Tibial artery (tissue), 4 donors: Measurements from ENCODE around the gene WFS1.
A peak's percentile ranks its signal among the peaks of the same experiment; 100 is the strongest.

Source experiments
- DNase-seq, 2 donors: peaks; one replicate each; pipeline ENCODE4 v3.0.0-alpha.2; 2019
- H3K27ac ChIP-seq, 2 donors: fragments of 200-600 bp; sonication (generic) in 1 of 2; 1 replicate in 1 of 2; 2 replicates in 1 of 2; pipeline ENCODE4 v1.5.1; 2018 to 2019; ENCODE audit warnings: mild to moderate bottlenecking in 1 of 2
- H3K27me3 ChIP-seq, 2 donors: fragments of 200-600 bp; sonication (generic) in 1 of 2; one replicate each; pipeline versions ENCODE4 v1.5.1 to v1.6.0; 2016 to 2019
- H3K36me3 ChIP-seq, 3 donors: fragments of 200-600 bp; sonication (generic) in 2 of 3; one replicate each; pipeline ENCODE4 v1.5.1; 2016 to 2019; ENCODE audit warnings: mild to moderate bottlenecking in 2 of 3
- H3K4me1 ChIP-seq, 4 donors: fragments of 200-600 bp; sonication (generic) in 2 of 4; 1 replicate in 3 of 4; 2 replicates in 1 of 4; pipeline ENCODE4 v1.5.1; 2016 to 2019
- H3K4me3 ChIP-seq, 2 donors: fragments of 200-600 bp; sonication (generic) in 1 of 2; 1 replicate in 1 of 2; 2 replicates in 1 of 2; pipeline ENCODE4 v1.5.1; 2018 to 2019; ENCODE audit warnings: mild to moderate bottlenecking in 2 of 2
- H3K9me3 ChIP-seq, 3 donors: fragments of 200-600 bp; sonication (generic) in 1 of 3; one replicate each; pipeline ENCODE4 v1.5.1; 2016 to 2019
- intact Hi-C: fragments of 100-400 bp; cut with DNase I; formaldehyde crosslinking; loops from one replicate; pipeline ENCODE4 v1.15.0; 2023; ENCODE audit warnings: low total_unique reads
- TF ChIP-seq, protein P1 (sequence below), 2 experiments: fragments of 200-600 bp in 1 of 2; fragments of 450-650 bp in 1 of 2; IDR thresholded peaks; one replicate each; pipeline ENCODE4 v1.5.1; 2017 to 2019; ENCODE audit warnings: antibody characterized with exemption in 2 of 2, mild to moderate bottlenecking in 1 of 2, moderate library complexity in 1 of 2

The WFS1 gene

DNA sequence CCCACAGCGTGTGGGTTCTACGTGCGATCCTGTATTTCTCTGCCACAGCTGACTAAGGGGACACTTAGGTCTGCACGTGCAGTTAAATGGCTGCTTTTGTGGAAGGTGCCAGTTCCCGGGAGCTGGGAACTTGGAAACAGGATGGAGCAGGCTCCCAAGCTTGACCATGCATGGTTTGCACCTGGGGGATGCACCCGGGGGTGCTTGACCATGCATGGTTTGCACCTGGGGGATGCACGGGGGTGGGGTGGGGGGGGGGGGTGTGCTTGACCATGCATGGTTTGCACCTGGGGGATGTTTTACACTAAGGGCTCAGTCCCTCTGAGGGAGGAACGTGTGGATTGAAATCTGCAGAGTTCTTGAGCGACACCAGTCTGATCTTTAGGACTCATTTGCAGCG is 5.7 kb downstream of the WFS1 start:
- Histone ChIP-seq H3K27me3 (no peaks in the 10 kb centered on the region), H3K4me3 (no peak overlapping the region), H3K4me1 (peaks cover 0 to 91% (median 72%) of the 10 kb centered on the region in 4 donors), H3K27ac (peak overlapping the region; percentile 80 to 89), H3K36me3 (peaks cover 25 to 32% (median 29%) of the 10 kb centered on the region in 3 donors), H3K9me3 (no peaks in the 10 kb centered on the region)
- no peak for DNase-seq
- intact Hi-C loops, result no loop called here
- TF ChIP-seq, protein P1, sequence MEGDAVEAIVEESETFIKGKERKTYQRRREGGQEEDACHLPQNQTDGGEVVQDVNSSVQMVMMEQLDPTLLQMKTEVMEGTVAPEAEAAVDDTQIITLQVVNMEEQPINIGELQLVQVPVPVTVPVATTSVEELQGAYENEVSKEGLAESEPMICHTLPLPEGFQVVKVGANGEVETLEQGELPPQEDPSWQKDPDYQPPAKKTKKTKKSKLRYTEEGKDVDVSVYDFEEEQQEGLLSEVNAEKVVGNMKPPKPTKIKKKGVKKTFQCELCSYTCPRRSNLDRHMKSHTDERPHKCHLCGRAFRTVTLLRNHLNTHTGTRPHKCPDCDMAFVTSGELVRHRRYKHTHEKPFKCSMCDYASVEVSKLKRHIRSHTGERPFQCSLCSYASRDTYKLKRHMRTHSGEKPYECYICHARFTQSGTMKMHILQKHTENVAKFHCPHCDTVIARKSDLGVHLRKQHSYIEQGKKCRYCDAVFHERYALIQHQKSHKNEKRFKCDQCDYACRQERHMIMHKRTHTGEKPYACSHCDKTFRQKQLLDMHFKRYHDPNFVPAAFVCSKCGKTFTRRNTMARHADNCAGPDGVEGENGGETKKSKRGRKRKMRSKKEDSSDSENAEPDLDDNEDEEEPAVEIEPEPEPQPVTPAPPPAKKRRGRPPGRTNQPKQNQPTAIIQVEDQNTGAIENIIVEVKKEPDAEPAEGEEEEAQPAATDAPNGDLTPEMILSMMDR (IDR thresholded peaks at IDR 0.05), result no peak

DNA sequence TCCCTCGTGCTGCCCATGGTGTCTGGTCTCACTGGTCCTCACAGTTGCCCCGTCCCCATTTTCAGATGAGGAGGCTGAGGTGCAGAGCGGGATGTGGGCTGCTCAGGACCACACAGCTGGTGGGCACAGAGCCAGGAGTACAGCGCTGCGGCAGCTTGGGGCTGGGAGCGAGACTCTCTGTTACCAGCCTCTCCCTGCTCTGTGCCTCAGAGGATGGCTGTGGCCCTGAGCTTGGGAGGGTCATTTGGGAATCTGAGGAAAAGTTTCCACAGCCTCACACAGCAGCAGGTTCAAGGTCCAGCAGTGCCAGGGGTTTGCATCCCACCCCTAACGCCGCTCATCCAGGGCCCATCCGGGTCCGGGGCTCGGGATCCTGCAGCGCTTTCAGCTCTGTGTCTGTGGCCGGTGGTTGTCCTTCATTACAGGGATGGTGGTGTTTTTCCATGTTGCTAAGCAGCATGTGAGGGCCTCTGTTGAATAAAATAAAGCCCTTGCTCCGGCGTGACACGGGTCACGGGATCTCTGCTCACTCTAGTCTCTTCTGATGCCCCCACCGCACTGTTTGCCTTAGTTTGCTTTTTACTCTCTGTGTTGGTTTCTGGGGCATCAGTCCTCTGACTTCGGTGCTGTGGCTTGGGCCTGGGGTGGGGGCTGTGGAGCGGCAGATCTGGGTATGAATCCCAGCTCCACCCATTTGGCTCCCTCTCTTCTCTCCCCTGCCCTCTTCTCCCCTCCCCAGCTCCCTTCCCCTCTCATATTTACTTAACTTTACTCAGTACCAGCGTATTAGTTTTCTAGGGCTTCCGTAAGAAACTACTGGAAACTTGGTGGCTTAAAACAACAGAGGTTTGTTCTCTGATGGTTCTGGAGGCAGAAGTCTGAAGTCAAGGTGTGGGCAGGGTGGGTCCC is 6.5 kb downstream of the WFS1 start:
- Histone ChIP-seq H3K27ac (peak overlapping the region; percentile 80 to 89), H3K4me1 (peaks cover 0 to 92% (median 72%) of the 10 kb centered on the region in 4 donors), H3K27me3 (no peaks in the 10 kb centered on the region), H3K9me3 (no peaks in the 10 kb centered on the region), H3K36me3 (peaks cover 27 to 40% (median 32%) of the 10 kb centered on the region in 3 donors), H3K4me3 (no peak overlapping the region)
- DNase-seq, result peak in 1 of 2 donors; percentile 35
- TF ChIP-seq, protein P1 (IDR thresholded peaks at IDR 0.05), result no peak
- intact Hi-C loops, result no loop called here

DNA sequence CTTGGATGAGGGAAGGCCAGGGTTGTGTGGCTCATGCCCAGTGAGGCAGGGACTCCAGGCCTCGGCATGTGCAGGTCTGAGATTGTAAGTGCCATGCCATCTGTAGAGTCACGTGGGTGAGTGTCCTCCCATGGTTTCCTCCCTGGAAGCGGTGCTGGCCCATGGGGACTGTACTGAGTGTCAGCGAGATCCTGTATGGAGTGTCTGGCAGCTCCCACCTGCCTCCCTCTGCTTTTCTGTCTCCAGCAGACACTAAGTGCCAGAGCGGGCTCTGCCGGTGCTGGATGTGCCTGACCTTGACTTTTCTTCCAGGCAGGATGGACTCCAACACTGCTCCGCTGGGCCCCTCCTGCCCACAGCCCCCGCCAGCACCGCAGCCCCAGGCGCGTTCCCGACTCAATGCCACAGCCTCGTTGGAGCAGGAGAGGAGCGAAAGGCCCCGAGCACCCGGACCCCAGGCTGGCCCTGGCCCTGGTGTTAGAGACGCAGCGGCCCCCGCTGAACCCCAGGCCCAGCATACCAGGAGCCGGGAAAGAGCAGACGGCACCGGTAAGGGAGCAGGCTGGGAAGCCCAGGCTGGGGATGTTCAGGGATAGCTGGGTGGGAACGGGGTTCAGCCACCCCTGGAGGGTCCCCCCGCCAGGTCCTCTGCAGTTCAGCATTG is 7.6 kb downstream of the WFS1 start:
- Histone ChIP-seq H3K4me3 (no peak overlapping the region), H3K36me3 (peaks cover 27 to 45% (median 32%) of the 10 kb centered on the region in 3 donors), H3K4me1 (peaks cover 0 to 92% (median 72%) of the 10 kb centered on the region in 4 donors), H3K27ac (peak overlapping the region; percentile 80 to 89), H3K27me3 (no peaks in the 10 kb centered on the region), H3K9me3 (no peaks in the 10 kb centered on the region)
- intact Hi-C loops, result no loop called here
- no peak for DNase-seq
- TF ChIP-seq, protein P1 (IDR thresholded peaks at IDR 0.05), result no peak

DNA sequence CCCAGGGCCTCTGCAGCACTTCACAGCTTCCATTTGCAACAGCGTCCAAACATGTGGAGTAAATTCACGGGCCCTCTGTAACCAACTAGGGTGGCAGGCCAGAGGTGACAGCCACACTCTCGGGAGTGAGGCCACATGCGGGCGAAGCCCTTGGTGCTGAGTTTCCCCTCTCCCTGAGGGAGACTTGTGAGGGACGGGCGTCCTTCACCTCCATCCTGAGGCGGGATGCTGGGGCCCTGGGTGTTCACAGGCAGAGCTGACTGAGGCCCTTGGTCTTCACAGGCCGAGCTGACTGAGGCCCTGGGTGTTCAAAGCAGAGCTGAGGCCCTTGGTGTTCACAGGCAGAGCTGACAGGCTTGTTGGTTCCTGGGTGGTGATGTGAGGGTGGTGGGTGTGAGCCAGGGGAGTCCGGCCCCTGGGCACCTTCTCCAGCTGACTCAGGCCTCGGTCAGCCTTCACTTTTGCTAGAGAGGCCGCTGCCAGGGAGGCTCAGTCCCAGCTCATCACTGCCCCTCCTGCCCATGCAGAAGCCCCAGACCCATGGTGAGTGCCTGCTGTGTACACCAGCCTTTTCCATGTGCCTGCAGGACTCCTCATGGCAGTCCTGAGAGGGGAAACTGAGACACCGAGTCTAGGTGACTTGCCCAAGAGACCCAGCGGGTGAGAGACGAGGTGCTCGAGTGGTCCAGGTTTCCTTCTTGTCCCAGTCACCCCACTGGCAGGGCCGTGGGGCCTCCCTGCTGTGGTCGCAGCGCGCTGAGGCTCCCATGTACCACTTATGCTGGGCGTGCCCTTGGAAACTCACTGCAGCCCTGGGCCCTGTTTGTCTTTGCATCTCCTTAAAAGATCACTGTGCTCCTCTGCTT is 8.5 kb downstream of the WFS1 start:
- H3K27ac ChIP-seq, result peak overlapping the region; percentile 80 to 89
- intact Hi-C loops, result no loop called here
- H3K4me3 ChIP-seq, result no peak overlapping the region
- H3K27me3 ChIP-seq, result no peaks in the 10 kb centered on the region
- peaks cover 27 to 50% (median 32%) of the 10 kb centered on the region in 3 donors for H3K36me3 ChIP-seq
- DNase-seq, result no peak
- TF ChIP-seq, protein P1 (IDR thresholded peaks at IDR 0.05), result no peak
- peaks cover 0 to 91% (median 71%) of the 10 kb centered on the region in 4 donors for H3K4me1 ChIP-seq
- no peaks in the 10 kb centered on the region for H3K9me3 ChIP-seq

DNA sequence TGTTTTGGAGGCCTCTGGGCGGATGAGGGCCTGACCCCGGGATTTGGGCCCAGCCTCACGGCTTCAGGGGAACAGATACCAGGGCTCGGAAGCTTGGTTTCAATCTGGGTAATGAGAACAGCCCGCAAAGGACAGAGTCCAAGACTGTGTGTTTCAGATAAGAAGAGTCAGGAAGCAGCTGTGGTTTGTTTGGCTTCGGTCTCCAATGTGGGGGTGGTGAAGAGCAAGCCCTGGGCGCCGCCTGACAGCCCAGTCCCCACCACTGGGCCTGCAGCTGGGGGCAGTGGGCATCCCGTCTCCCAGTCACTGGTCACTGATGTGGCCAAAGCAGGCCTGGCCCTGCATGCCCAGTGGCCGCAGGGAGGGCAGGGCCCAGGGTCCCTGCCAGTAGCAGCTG is 9.1 kb downstream of the WFS1 start:
- no peaks in the 10 kb centered on the region for H3K9me3 ChIP-seq
- peaks cover 27 to 57% (median 39%) of the 10 kb centered on the region in 3 donors for H3K36me3 ChIP-seq
- TF ChIP-seq, protein P1 (IDR thresholded peaks at IDR 0.05), result no peak
- no peak overlapping the region for H3K4me3 ChIP-seq
- intact Hi-C loops, result no loop called here
- no peaks in the 10 kb centered on the region for H3K27me3 ChIP-seq
- H3K4me1 ChIP-seq, result peaks cover 0 to 84% (median 65%) of the 10 kb centered on the region in 4 donors
- H3K27ac ChIP-seq, result peak overlapping the region; percentile 80 to 89
- peak in 1 of 2 donors; percentile 34 for DNase-seq
